HepG2 (cell line): ENCODE data around the gene SYT1. TPM values are rescaled to one million over a fixed set of nuclear protein-coding genes. Genes with fewer than 3 reads are reported as not detected.

Experiments
- ATAC-seq: fragments of 200-7000 bp; cut with Tn5 transposase; 3 replicates; pipeline ENCODE4 v1.9.1; 2020; ENCODE audit warnings: mild to moderate bottlenecking, moderate library complexity
- BruUV-seq: library from RNA; stranded (reverse); fragments of 400-500 nt; replicated peaks from 2 replicates; lab custom pipeline; 2021; lab: Mats Ljungman, UMichigan
- CTCF ChIA-PET: fragments of 300-600 bp; formaldehyde crosslinking; extraction: SDS; loops from one replicate; lab custom pipeline; 2021; ENCODE audit warnings: low total read pairs, inconsistent platforms, low intra/inter-chr PET ratio; lab: Yijun Ruan, JAX
- POLR2A ChIA-PET: fragments of 350-600 bp; sonication (Branson Sonifier 250); formaldehyde crosslinking; loops from one replicate; lab custom pipeline; 2020; ENCODE audit warnings: antibody characterized with exemption, inconsistent platforms; lab: Yijun Ruan, JAX
- DNase-seq: peaks from one replicate; pipeline ENCODE4 v3.0.0-alpha.2; 2015; ENCODE audit warnings: low spot score
- FAIRE-seq: peaks from 3 replicates; lab custom pipeline; 2011; peaks lifted over from hg19 to GRCh38; lab: Jason Lieb, UNC
- H2AFZ ChIP-seq: one replicate; pipeline ENCODE4 v1.6.1; 2011; ENCODE audit warnings: low read length, inconsistent platforms
- H3K27ac ChIP-seq: fragments of 300-600 bp; 3 replicates; pipeline ENCODE4 v1.8.0; 2011; ENCODE audit warnings: mixed run types, mild to moderate bottlenecking, mixed read lengths, low read length, inconsistent platforms; ENCODE audit not compliant: insufficient read depth; ENCODE audit errors: extremely low read length
- H3K27me3 ChIP-seq, 2 experiments: fragments of 200-600 bp in 1 of 2; 2 replicates in 1 of 2; 3 replicates in 1 of 2; pipeline versions ENCODE4 v1.6.0 to v1.8.0; 2011; ENCODE audit warnings: low read length in 2 of 2, mild to moderate bottlenecking in 2 of 2, moderate library complexity in 2 of 2, inconsistent platforms in 1 of 2; ENCODE audit not compliant: insufficient read depth in 2 of 2, control insufficient read depth in 1 of 2
- H3K36me3 ChIP-seq, 2 experiments: fragments of 200-600 bp in 1 of 2; replicated peaks in 1 of 2; 2 replicates in 1 of 2; 3 replicates in 1 of 2; pipeline versions ENCODE4 v1.5.1 to v1.8.0; 2011; ENCODE audit warnings: low read length in 2 of 2, inconsistent platforms in 1 of 2; ENCODE audit not compliant: insufficient read depth in 2 of 2, control insufficient read depth in 1 of 2
- H3K4me1 ChIP-seq: 2 replicates; pipeline ENCODE4 v1.5.1; 2012; ENCODE audit warnings: low read length, inconsistent platforms; ENCODE audit not compliant: insufficient read depth
- H3K4me2 ChIP-seq: 2 replicates; pipeline ENCODE4 v1.6.0; 2011; ENCODE audit warnings: low read depth, low read length, inconsistent platforms
- H3K4me3 ChIP-seq, 3 experiments: fragments of 200-600 bp in 1 of 3; sonication (generic), shearing (Covaris generic) in 1 of 3; replicated peaks in 1 of 3; 2 replicates each; pipeline ENCODE4 v1.5.1; 2011 to 2016; ENCODE audit warnings: low read length in 3 of 3, inconsistent platforms in 2 of 3, low read depth in 2 of 3, mild to moderate bottlenecking in 2 of 3, control low read depth in 1 of 3, mixed read lengths in 1 of 3; ENCODE audit not compliant: insufficient read depth in 1 of 3
- H3K79me2 ChIP-seq: one replicate; pipeline ENCODE4 v1.6.1; 2011; ENCODE audit warnings: low read length, inconsistent platforms; ENCODE audit not compliant: insufficient read depth
- H3K9ac ChIP-seq: 2 replicates; pipeline ENCODE4 v1.6.0; 2011; ENCODE audit warnings: mild to moderate bottlenecking, low read depth, low read length, inconsistent platforms; ENCODE audit not compliant: insufficient read depth
- H3K9me3 ChIP-seq: 2 replicates; pipeline ENCODE4 v1.5.1; 2012; ENCODE audit warnings: mild to moderate bottlenecking, low read length
- H4K20me1 ChIP-seq: 2 replicates; pipeline ENCODE4 v1.6.0; 2011; ENCODE audit warnings: inconsistent platforms, mild to moderate bottlenecking, low read length, moderate library complexity; ENCODE audit not compliant: insufficient read depth
- HOXA3 ChIP-seq: sonication (generic); formaldehyde crosslinking; IDR thresholded peaks from 2 replicates; pipeline ENCODE4 v1.5.0; 2020; ENCODE audit warnings: missing genetic modification reagents
- JUN ChIP-seq: sonication (generic); formaldehyde crosslinking; IDR thresholded peaks from 2 replicates; pipeline ENCODE4 v1.4.0; 2020; ENCODE audit warnings: mild to moderate bottlenecking, missing genetic modification reagents
- KMT2B ChIP-seq: IDR thresholded peaks from 2 replicates; pipeline ENCODE4 v1.6.1; 2016; ENCODE audit warnings: missing genetic modification reagents, missing compliant biosample characterization
- NFE2L1 ChIP-seq: sonication (generic); formaldehyde crosslinking; IDR thresholded peaks from 2 replicates; pipeline ENCODE4 v1.4.0; 2020; ENCODE audit warnings: missing genetic modification reagents, mild to moderate bottlenecking, borderline replicate concordance
- NRL ChIP-seq: sonication (generic); formaldehyde crosslinking; IDR thresholded peaks from 2 replicates; pipeline ENCODE4 v1.5.0; 2020; ENCODE audit warnings: missing genetic modification reagents, mild to moderate bottlenecking, moderate library complexity, borderline replicate concordance
- POGZ ChIP-seq: sonication (generic); formaldehyde crosslinking; IDR thresholded peaks from 2 replicates; pipeline ENCODE4 v1.4.0; 2020; ENCODE audit warnings: mild to moderate bottlenecking, missing genetic modification reagents
- PTBP1 ChIP-seq: fragments of 200-400 bp; formaldehyde crosslinking; IDR thresholded peaks from 2 replicates; pipeline ENCODE4 v1.6.1; 2018; ENCODE audit warnings: low read length, low read depth; ENCODE audit not compliant: poor library complexity, severe bottlenecking
- RFXAP ChIP-seq: sonication (generic); formaldehyde crosslinking; IDR thresholded peaks from 2 replicates; pipeline ENCODE4 v1.4.0; 2020; ENCODE audit warnings: missing genetic modification reagents, borderline replicate concordance
- RNF2 ChIP-seq: fragments of 450-650 bp; conservative IDR thresholded peaks from 2 replicates; pipeline ENCODE4 v1.6.1; 2016; ENCODE audit warnings: low read depth
- YEATS4 ChIP-seq: sonication (generic); formaldehyde crosslinking; IDR thresholded peaks from 2 replicates; pipeline ENCODE4 v1.4.0; 2020; ENCODE audit warnings: missing genetic modification reagents, borderline replicate concordance
- ZNF205 ChIP-seq: IDR thresholded peaks from 2 replicates; pipeline ENCODE4 v1.6.1; 2018; ENCODE audit warnings: missing biosample characterization, missing genetic modification reagents
- ZSCAN30 ChIP-seq: sonication (generic); formaldehyde crosslinking; IDR thresholded peaks from 2 replicates; pipeline ENCODE4 v1.5.0; 2020; ENCODE audit warnings: mild to moderate bottlenecking, missing genetic modification reagents
- WGBS: methylation state at CpG from one replicate; pipeline ENCODE4 v1.1.6; 2017; ENCODE audit warnings: low lambda C conversion rate; 5-methylcytosine and 5-hydroxymethylcytosine counted together
- in situ Hi-C: cut with HindIII; loops from 2 replicates; pipeline ENCODE4 v1.10.0; 2017; ENCODE audit warnings: low pct_unique_long_range_greater_than_20kb; ENCODE audit not compliant: extremely low pct_ligation_motif_present
- intact Hi-C: fragments of 100-400 bp; cut with micrococcal nuclease; formaldehyde crosslinking; loops from one replicate; pipeline ENCODE4 v1.10.0; 2022; ENCODE audit not compliant: unreplicated experiment
- polyA plus RNA-seq, 8 experiments: library from polyadenylated mRNA; depleted of rRNA in 3 of 8; stranded (reverse) in 7 of 8; unstranded in 1 of 8; fragments of >200 nt; fragmentation: Illumina TruSeq in 4 of 8; extraction: Trizol in 4 of 8; gene quantifications; 2 replicates each; pipeline versions ENCODE4 v1.2.1 to v1.2.3, GENCODE V29; 2011 to 2016; ENCODE audit warnings: low read depth in 4 of 8, missing spikeins in 1 of 8, mixed read lengths in 1 of 8; ENCODE audit not compliant: insufficient read depth in 1 of 8
- total RNA-seq, 5 experiments: library from RNA; depleted of rRNA; stranded (reverse); fragments of >200 nt; fragmentation: Illumina TruSeq; extraction: Trizol; gene quantifications; 2 replicates each; pipeline ENCODE4 v1.2.3, GENCODE V29; 2016; ENCODE audit warnings: low read depth in 1 of 5
- TF ChIP-seq, protein P1 (sequence below), 2 experiments: sonication (generic) in 1 of 2; formaldehyde crosslinking in 1 of 2; IDR thresholded peaks; 2 replicates each; pipeline versions ENCODE4 v1.5.1 to v1.6.1; 2011 to 2020; ENCODE audit warnings: borderline replicate concordance in 1 of 2, low read depth in 1 of 2, low read length in 1 of 2, mild to moderate bottlenecking in 1 of 2, missing genetic modification reagents in 1 of 2, moderate library complexity in 1 of 2
- TF ChIP-seq, protein P2 (sequence below): sonication (generic); formaldehyde crosslinking; IDR thresholded peaks from 2 replicates; pipeline ENCODE4 v1.5.0; 2020; ENCODE audit warnings: missing genetic modification reagents
- TF ChIP-seq, protein P3 (sequence below): IDR thresholded peaks from 2 replicates; pipeline ENCODE4 v1.6.1; 2012; ENCODE audit warnings: low read length, improper control_type of control experiment

SYT1 gene
- total and polyA plus RNA-seq, 2 of the 13 experiments (the other 11 are each of a cell fraction or from before 2014, with no cell fraction given), result not detected

DNA sequence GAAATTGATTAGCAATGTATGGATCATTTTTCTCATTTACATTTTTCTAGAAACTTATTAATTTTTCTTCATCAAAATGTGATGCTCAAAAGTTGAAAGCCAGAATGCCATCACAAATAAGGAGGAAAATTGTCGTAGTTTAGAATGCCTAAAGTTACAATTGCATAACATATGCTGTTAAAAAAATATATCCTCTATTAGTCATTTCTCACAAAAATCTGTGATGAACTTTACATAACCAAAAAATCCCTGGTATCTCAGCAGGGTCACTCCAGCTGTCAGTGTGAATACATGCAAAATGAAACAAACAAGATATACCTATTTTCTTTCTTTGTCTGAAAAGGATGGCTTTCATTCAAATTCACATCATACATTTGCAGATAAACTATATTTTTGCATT lies 467.3 kb downstream of the SYT1 start:
- POLR2A ChIA-PET, result no interaction called here
- H3K4me1 ChIP-seq, result no peaks in the 10 kb centered on the region
- H3K9me3 ChIP-seq, result no peaks in the 10 kb centered on the region
- H2AFZ ChIP-seq, result no peak overlapping the region
- 0% methylated on average over 1 of the region's 1 CpG for WGBS
- no peak overlapping the region for H3K4me3 ChIP-seq
- TF ChIP-seq ZSCAN30 (CRISPR knock-in tag) (no peak), KMT2B (no peak), NRL (no peak), ZNF205 (no peak), YEATS4 (CRISPR knock-in tag) (no peak), POGZ (CRISPR knock-in tag) (no peak), JUN (CRISPR knock-in tag) (no peak), NFE2L1 (CRISPR knock-in tag) (no peak), RFXAP (CRISPR knock-in tag) (no peak), HOXA3 (CRISPR knock-in tag) (no peak), PTBP1 (no peak), RNF2 (no peak)
- TF ChIP-seq, protein P1, sequence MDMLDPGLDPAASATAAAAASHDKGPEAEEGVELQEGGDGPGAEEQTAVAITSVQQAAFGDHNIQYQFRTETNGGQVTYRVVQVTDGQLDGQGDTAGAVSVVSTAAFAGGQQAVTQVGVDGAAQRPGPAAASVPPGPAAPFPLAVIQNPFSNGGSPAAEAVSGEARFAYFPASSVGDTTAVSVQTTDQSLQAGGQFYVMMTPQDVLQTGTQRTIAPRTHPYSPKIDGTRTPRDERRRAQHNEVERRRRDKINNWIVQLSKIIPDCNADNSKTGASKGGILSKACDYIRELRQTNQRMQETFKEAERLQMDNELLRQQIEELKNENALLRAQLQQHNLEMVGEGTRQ (IDR thresholded peaks at IDR 0.05; ENCODE audit: low read depth, low read length), result no peak
- TF ChIP-seq, protein P1 (CRISPR knock-in tag; IDR thresholded peaks at IDR 0.05; ENCODE audit: borderline replicate concordance), result no peak
- TF ChIP-seq, protein P2, sequence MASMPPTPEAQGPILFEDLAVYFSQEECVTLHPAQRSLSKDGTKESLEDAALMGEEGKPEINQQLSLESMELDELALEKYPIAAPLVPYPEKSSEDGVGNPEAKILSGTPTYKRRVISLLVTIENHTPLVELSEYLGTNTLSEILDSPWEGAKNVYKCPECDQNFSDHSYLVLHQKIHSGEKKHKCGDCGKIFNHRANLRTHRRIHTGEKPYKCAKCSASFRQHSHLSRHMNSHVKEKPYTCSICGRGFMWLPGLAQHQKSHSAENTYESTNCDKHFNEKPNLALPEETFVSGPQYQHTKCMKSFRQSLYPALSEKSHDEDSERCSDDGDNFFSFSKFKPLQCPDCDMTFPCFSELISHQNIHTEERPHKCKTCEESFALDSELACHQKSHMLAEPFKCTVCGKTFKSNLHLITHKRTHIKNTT, result no peak
- TF ChIP-seq, protein P3, sequence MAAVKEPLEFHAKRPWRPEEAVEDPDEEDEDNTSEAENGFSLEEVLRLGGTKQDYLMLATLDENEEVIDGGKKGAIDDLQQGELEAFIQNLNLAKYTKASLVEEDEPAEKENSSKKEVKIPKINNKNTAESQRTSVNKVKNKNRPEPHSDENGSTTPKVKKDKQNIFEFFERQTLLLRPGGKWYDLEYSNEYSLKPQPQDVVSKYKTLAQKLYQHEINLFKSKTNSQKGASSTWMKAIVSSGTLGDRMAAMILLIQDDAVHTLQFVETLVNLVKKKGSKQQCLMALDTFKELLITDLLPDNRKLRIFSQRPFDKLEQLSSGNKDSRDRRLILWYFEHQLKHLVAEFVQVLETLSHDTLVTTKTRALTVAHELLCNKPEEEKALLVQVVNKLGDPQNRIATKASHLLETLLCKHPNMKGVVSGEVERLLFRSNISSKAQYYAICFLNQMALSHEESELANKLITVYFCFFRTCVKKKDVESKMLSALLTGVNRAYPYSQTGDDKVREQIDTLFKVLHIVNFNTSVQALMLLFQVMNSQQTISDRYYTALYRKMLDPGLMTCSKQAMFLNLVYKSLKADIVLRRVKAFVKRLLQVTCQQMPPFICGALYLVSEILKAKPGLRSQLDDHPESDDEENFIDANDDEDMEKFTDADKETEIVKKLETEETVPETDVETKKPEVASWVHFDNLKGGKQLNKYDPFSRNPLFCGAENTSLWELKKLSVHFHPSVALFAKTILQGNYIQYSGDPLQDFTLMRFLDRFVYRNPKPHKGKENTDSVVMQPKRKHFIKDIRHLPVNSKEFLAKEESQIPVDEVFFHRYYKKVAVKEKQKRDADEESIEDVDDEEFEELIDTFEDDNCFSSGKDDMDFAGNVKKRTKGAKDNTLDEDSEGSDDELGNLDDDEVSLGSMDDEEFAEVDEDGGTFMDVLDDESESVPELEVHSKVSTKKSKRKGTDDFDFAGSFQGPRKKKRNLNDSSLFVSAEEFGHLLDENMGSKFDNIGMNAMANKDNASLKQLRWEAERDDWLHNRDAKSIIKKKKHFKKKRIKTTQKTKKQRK, result no peak
- H3K36me3 ChIP-seq, result no peaks in the 10 kb centered on the region
- H3K79me2 ChIP-seq, result no peaks in the 10 kb centered on the region
- intact Hi-C loops (no loop called here), in situ Hi-C loops (loop anchor here (25.0 kb wide), 1 partner anchor 1345 kb away; no protein-coding TSS in a partner anchor)
- ATAC-seq (no peak), FAIRE-seq (no peak), DNase-seq (no peak)
- BruUV-seq, result no TSS peak
- H3K27ac ChIP-seq, result no peak overlapping the region
- no peaks in the 10 kb centered on the region for H4K20me1 ChIP-seq
- no peak overlapping the region for H3K4me2 ChIP-seq
- CTCF ChIA-PET, result no interaction called here
- H3K9ac ChIP-seq, result no peak overlapping the region
- H3K27me3 ChIP-seq, result no peaks in the 10 kb centered on the region; a peak in 1 of 5 replicates
